ENCODE data around the gene BBOX1. TPM values are rescaled to one million over a fixed set of nuclear protein-coding genes. Genes with fewer than 3 reads are reported as not detected.
"Not testable (repeated sequence)": the region's sequence is repeated elsewhere in the genome, so short reads cannot be mapped to it uniquely, and the experiment has no call there.

The BBOX1 gene
- total and polyA plus RNA-seq, 2 donors (not counting 1 experiment from before 2014, with no cell fraction given) = not detected

DNA sequence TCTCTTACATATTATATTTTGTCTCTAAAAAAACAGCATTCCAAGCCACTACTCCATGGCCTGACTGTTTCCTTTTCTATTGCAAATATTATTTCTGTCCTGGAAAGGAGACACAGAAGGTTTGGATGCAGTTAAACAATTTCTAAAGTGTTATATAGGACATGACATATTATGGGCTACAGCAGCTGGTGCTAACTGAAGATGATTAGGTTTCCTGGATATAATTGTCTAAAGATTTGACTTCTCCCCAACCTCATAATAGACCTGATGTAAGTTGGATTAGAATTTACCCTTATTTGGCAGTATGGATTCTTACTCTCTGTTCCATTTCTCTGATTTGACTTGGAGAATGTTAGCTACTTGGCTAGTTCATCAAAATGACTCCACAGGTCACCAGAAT lies 90.2 kb downstream of the BBOX1 start:
- peaks cover 3% of the 10 kb centered on the region for H3K27me3 ChIP-seq (ENCODE audit: control insufficient read depth, insufficient read depth, low read length)
- DNase-seq (ENCODE audit: low read depth in 2 of 2) = no peak
- no peak overlapping the region for H3K4me3 ChIP-seq (replicated peaks in 1 of 4; ENCODE audit: control extremely low read depth in 1 of 4, insufficient read depth in 1 of 4, low read depth in 3 of 4, low read length in 4 of 4)
- H3K79me2 ChIP-seq (ENCODE audit: control insufficient read depth, insufficient read depth, low read length) = no peaks in the 10 kb centered on the region
- no peak overlapping the region for H3K9ac ChIP-seq (ENCODE audit: insufficient read depth, low read length)
- H3K36me3 ChIP-seq (ENCODE audit: control insufficient read depth, insufficient read depth, low read length) = no peaks in the 10 kb centered on the region
- no peak overlapping the region for H3K27ac ChIP-seq (ENCODE audit: insufficient read depth, low read length)
- no peak overlapping the region for H3K4me2 ChIP-seq (ENCODE audit: extremely low read depth, insufficient read depth, low read length)
- no peaks in the 10 kb centered on the region for H3K9me3 ChIP-seq (ENCODE audit: control insufficient read depth, insufficient read depth, low read depth, low read length)
- TF ChIP-seq EZH2 (IDR thresholded peaks at IDR 0.05; ENCODE audit: low read length, missing control alignments) = no peak
- TF ChIP-seq, protein P1, sequence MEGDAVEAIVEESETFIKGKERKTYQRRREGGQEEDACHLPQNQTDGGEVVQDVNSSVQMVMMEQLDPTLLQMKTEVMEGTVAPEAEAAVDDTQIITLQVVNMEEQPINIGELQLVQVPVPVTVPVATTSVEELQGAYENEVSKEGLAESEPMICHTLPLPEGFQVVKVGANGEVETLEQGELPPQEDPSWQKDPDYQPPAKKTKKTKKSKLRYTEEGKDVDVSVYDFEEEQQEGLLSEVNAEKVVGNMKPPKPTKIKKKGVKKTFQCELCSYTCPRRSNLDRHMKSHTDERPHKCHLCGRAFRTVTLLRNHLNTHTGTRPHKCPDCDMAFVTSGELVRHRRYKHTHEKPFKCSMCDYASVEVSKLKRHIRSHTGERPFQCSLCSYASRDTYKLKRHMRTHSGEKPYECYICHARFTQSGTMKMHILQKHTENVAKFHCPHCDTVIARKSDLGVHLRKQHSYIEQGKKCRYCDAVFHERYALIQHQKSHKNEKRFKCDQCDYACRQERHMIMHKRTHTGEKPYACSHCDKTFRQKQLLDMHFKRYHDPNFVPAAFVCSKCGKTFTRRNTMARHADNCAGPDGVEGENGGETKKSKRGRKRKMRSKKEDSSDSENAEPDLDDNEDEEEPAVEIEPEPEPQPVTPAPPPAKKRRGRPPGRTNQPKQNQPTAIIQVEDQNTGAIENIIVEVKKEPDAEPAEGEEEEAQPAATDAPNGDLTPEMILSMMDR (conservative IDR thresholded peaks at IDR 0.05 in 1 of 2, IDR thresholded peaks at IDR 0.05 in 1 of 2; ENCODE audit: low read depth in 1 of 2, low read length in 2 of 2) = no peak
- no peaks in the 10 kb centered on the region for H3K4me1 ChIP-seq (ENCODE audit: control insufficient read depth, extremely low read depth, insufficient read depth, low read length)
- no peaks in the 10 kb centered on the region for H4K20me1 ChIP-seq (ENCODE audit: control insufficient read depth, extremely low read depth, insufficient read depth, low read length)
- no peak overlapping the region for H2AFZ ChIP-seq (ENCODE audit: low read length)

DNA sequence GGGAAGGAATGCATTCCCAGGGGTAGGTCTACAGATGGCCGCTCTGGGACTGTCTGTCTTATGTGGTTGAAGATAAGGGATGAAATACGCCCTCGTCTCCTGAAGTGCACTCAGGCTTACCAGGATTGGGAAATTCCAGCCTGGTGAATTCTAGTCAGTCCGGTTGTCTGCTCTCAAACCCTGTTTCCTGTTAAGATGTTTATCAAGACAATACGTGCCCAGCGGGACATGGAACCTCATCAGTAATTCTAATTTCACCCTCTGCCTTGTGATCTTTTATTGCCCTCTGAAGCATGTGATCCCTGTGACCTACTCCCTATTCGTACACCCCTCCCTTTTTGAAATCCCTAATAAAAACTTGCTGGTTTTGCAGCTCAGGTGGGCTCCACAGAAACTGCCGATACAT lies 95.3 kb downstream of the BBOX1 start:
- H3K27me3 ChIP-seq (ENCODE audit: control insufficient read depth, insufficient read depth, low read length); H3K36me3 ChIP-seq (ENCODE audit: control insufficient read depth, insufficient read depth, low read length); H4K20me1 ChIP-seq (ENCODE audit: control insufficient read depth, extremely low read depth, insufficient read depth, low read length); H3K27ac ChIP-seq (ENCODE audit: insufficient read depth, low read length); H3K4me3 ChIP-seq (replicated peaks in 1 of 4; ENCODE audit: control extremely low read depth in 1 of 4, insufficient read depth in 1 of 4, low read depth in 3 of 4, low read length in 4 of 4); H2AFZ ChIP-seq (ENCODE audit: low read length); H3K4me1 ChIP-seq (ENCODE audit: control insufficient read depth, extremely low read depth, insufficient read depth, low read length); H3K4me2 ChIP-seq (ENCODE audit: extremely low read depth, insufficient read depth, low read length); H3K9me3 ChIP-seq (ENCODE audit: control insufficient read depth, insufficient read depth, low read depth, low read length); H3K79me2 ChIP-seq (ENCODE audit: control insufficient read depth, insufficient read depth, low read length); H3K9ac ChIP-seq (ENCODE audit: insufficient read depth, low read length): not testable (repeated sequence)
- DNase-seq (ENCODE audit: low read depth in 2 of 2) = peak in 1 of 2 donors; percentile 9

DNA sequence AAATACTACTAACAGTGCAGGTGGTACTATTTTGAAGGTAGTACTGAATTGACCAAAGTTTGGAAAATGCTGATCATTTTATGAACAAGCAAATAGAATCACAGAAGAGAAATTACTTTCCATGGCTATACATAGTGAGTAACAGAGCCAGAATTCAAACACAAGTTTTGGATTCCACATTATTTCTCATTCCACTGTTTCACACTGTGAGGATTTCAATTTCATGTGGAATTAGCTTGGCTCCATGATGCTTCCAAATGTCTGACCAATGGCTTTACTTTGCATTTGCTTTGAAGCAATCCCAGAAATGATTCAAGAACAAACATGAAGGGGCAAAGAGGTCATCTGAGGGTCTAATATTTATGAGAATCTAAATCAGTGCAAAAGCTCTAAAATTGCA lies 98.1 kb downstream of the BBOX1 start:
- Histone ChIP-seq H3K27ac (ENCODE audit: insufficient read depth, low read length) (no peak overlapping the region), H3K9ac (ENCODE audit: insufficient read depth, low read length) (no peak overlapping the region), H3K4me2 (ENCODE audit: extremely low read depth, insufficient read depth, low read length) (no peak overlapping the region)

More for the DNA sequence above, 98.1 kb downstream of the BBOX1 start:
- Histone ChIP-seq H4K20me1 (ENCODE audit: control insufficient read depth, extremely low read depth, insufficient read depth, low read length) (no peaks in the 10 kb centered on the region), H3K4me1 (ENCODE audit: control insufficient read depth, extremely low read depth, insufficient read depth, low read length) (no peaks in the 10 kb centered on the region), H3K79me2 (ENCODE audit: control insufficient read depth, insufficient read depth, low read length) (no peaks in the 10 kb centered on the region), H3K4me3 (replicated peaks in 1 of 4; ENCODE audit: control extremely low read depth in 1 of 4, insufficient read depth in 1 of 4, low read depth in 3 of 4, low read length in 4 of 4) (no peak overlapping the region), H3K9me3 (ENCODE audit: control insufficient read depth, insufficient read depth, low read depth, low read length) (no peaks in the 10 kb centered on the region), H3K36me3 (ENCODE audit: control insufficient read depth, insufficient read depth, low read length) (no peaks in the 10 kb centered on the region), H3K27me3 (ENCODE audit: control insufficient read depth, insufficient read depth, low read length) (no peaks in the 10 kb centered on the region), H2AFZ (ENCODE audit: low read length) (no peak overlapping the region)
- DNase-seq (ENCODE audit: low read depth in 2 of 2) = no peak
- no peak for TF ChIP-seq EZH2 (IDR thresholded peaks at IDR 0.05; ENCODE audit: low read length, missing control alignments)
- TF ChIP-seq, protein P1 (conservative IDR thresholded peaks at IDR 0.05 in 1 of 2, IDR thresholded peaks at IDR 0.05 in 1 of 2; ENCODE audit: low read depth in 1 of 2, low read length in 2 of 2) = no peak
